ENCODE results near the gene UBASH3B.

GRCh38 chr11:122681070-122681469, 25.5 kb downstream of the UBASH3B start:
- TF ChIP-seq CTCF (IDR thresholded peaks at IDR 0.05; ENCODE audit: insufficient read depth, low read depth, low read length) (no peak), EZH2 (IDR thresholded peaks at IDR 0.05; ENCODE audit: insufficient read depth, low read length) (no peak)
